Mesendoderm (in vitro differentiated cells): Measurements from ENCODE around the gene FAM120B.
A peak's percentile ranks its signal among the peaks of the same experiment; 100 is the strongest.

Experiments used
- DNase-seq: peaks from one replicate; pipeline ENCODE4 v3.0.0; 2013
- H2AK5ac ChIP-seq: 2 replicates; pipeline ENCODE4 v1.6.1; 2013; ENCODE audit warnings: low read length, inconsistent platforms
- H2BK120ac ChIP-seq: 2 replicates; pipeline ENCODE4 v1.6.1; 2013; ENCODE audit warnings: low read depth, mild to moderate bottlenecking, low read length, moderate library complexity, mixed read lengths
- H2BK15ac ChIP-seq: replicated peaks from 2 replicates; pipeline ENCODE4 v1.6.1; 2013; ENCODE audit warnings: low read depth, mild to moderate bottlenecking, moderate library complexity
- H2BK5ac ChIP-seq: 2 replicates; pipeline ENCODE4 v1.6.1; 2013; ENCODE audit warnings: low read length, inconsistent platforms
- H3K18ac ChIP-seq: 2 replicates; pipeline ENCODE4 v1.6.1; 2013; ENCODE audit warnings: mild to moderate bottlenecking, low read length, mixed read lengths
- H3K23ac ChIP-seq: one replicate; pipeline ENCODE4 v1.6.1; 2013; ENCODE audit warnings: low read length
- H3K27ac ChIP-seq: 2 replicates; pipeline ENCODE4 v1.5.1; 2013; ENCODE audit warnings: low read depth, mild to moderate bottlenecking, inconsistent platforms, low read length, moderate library complexity
- H3K27me3 ChIP-seq: 2 replicates; pipeline ENCODE4 v1.6.1; 2013; ENCODE audit warnings: low read length, control low read depth, mild to moderate bottlenecking, inconsistent platforms; ENCODE audit not compliant: insufficient read depth, poor library complexity
- H3K36me3 ChIP-seq: 2 replicates; pipeline ENCODE4 v1.6.1; 2013; ENCODE audit warnings: low read length, inconsistent platforms; ENCODE audit not compliant: control insufficient read depth, insufficient read depth
- H3K4ac ChIP-seq: one replicate; pipeline ENCODE4 v1.6.1; 2013; ENCODE audit warnings: low read depth, mild to moderate bottlenecking, low read length, moderate library complexity
- H3K4me1 ChIP-seq: 2 replicates; pipeline ENCODE4 v1.6.1; 2013; ENCODE audit warnings: low read depth, low read length, inconsistent platforms; ENCODE audit not compliant: control insufficient read depth
- H3K4me2 ChIP-seq: 2 replicates; pipeline ENCODE4 v1.6.1; 2013; ENCODE audit warnings: low read length
- H3K4me3 ChIP-seq: 2 replicates; pipeline ENCODE4 v1.5.1; 2013; ENCODE audit warnings: mild to moderate bottlenecking, low read length
- H3K56ac ChIP-seq: one replicate; pipeline ENCODE4 v1.6.1; 2013; ENCODE audit warnings: low read length
- H3K79me1 ChIP-seq: 2 replicates; pipeline ENCODE4 v1.6.1; 2013; ENCODE audit warnings: low read length, inconsistent platforms
- H3K79me2 ChIP-seq: 2 replicates; pipeline ENCODE4 v1.6.1; 2013; ENCODE audit warnings: mild to moderate bottlenecking, low read length; ENCODE audit not compliant: control insufficient read depth, insufficient read depth
- H3K9ac ChIP-seq: 2 replicates; pipeline ENCODE4 v1.6.1; 2013; ENCODE audit warnings: low read length, inconsistent platforms
- H4K5ac ChIP-seq: one replicate; pipeline ENCODE4 v1.6.1; 2013; ENCODE audit warnings: low read length
- H4K8ac ChIP-seq: one replicate; pipeline ENCODE4 v1.6.1; 2013; ENCODE audit warnings: low read depth, mild to moderate bottlenecking, control low read depth, low read length, moderate library complexity
- WGBS: extraction: QIAGEN DNeasy Blood & Tissue Kit; methylation state at CpG from one replicate; pipeline ENCODE4 v1.1.7; 2013; ENCODE audit warnings: low lambda C conversion rate, missing lambda C conversion rate; ENCODE audit not compliant: insufficient coverage; ENCODE audit errors: extremely low coverage; 5-methylcytosine and 5-hydroxymethylcytosine counted together

Gene FAM120B

DNA sequence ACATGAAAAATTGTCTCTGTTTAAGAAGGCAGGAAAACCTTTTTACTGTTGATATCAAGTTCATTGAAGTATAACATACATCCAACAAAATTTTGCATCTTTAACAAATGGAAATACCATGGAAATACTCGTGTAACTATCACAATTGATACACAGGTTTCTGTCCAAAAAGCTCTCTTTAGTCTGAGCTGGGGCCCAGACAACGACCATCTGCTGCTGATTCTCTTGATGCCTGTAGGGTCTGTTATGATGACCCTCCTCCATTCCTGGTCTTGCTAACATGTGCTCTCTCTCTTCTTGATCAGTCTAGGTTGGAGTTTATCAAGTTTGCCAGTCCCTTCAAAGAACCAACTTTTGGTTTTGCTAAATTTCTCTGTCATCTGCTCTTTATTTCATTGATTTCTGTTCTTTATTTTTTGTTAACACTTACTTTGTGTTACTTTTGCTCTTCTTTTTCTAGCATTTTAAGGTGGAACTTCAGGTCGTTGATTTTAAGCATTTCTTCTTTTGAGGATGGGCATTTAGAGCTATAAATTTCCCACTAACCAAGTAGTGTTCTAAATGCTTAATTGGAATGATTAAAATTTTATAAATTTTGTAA, 129.8 kb downstream of the FAM120B start:
- Histone ChIP-seq H3K4me1 (peaks cover 4% of the 10 kb centered on the region), H3K4me3 (no peak overlapping the region), H2BK120ac (no peak overlapping the region), H3K27ac (no peak overlapping the region), H3K79me1 (no peaks in the 10 kb centered on the region), H2BK15ac (no peak overlapping the region), H3K4ac (no peak overlapping the region), H3K23ac (no peak overlapping the region), H3K18ac (no peak overlapping the region), H3K36me3 (no peaks in the 10 kb centered on the region), H2AK5ac (no peak overlapping the region), H4K8ac (no peak overlapping the region), H3K9ac (no peak overlapping the region), H3K4me2 (no peak overlapping the region), H2BK5ac (no peak overlapping the region), H3K27me3 (no peaks in the 10 kb centered on the region), H4K5ac (no peak overlapping the region), H3K56ac (no peak overlapping the region), H3K79me2 (no peaks in the 10 kb centered on the region)
- no CpG with 5 or more reads among the region's 3 CpGs for WGBS
- no peak for DNase-seq

DNA sequence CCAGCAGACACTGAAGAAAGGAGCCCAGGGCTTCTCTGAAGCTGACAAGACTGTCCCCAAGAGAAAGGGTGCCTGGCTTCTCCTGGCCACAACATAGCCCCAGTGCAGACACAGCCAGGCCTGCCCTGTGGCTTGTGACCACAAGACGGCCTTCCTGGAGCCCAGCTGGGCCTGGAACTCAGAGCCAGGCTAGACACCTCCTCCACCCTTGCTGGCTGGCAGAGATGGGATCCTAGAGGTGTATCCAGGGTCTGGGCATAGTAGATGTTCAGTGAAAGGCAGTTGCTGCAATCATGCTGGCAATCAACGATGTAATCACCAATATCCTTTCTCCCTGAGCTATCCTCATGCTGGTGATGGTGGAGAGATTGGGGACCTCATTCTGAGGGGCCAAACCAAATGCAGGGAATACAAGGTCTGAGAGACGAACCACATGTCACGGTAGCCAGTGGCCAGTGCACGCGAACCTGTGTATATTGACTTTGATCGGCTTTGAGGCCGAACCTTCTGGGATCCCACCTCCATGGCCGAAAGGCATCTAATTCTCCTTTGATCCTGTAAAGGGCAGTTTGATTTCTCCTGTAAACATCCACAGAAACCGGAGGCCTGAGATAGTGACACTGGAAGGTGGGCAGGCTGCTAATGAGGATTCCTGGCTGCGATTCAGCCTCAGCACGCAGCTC, 131.3 kb downstream of the FAM120B start:
- no peak overlapping the region for H3K18ac ChIP-seq
- no peak overlapping the region for H2AK5ac ChIP-seq
- no peaks in the 10 kb centered on the region for H3K79me2 ChIP-seq
- no peak overlapping the region for H3K27ac ChIP-seq
- H3K4me3 ChIP-seq: no peak overlapping the region
- DNase-seq: no peak
- H3K4me1 ChIP-seq: peaks cover 4% of the 10 kb centered on the region
- H3K23ac ChIP-seq: no peak overlapping the region
- H2BK120ac ChIP-seq: no peak overlapping the region
- no peak overlapping the region for H3K4ac ChIP-seq
- H4K8ac ChIP-seq: no peak overlapping the region
- H3K4me2 ChIP-seq: no peak overlapping the region
- no peak overlapping the region for H4K5ac ChIP-seq
- H2BK15ac ChIP-seq: no peak overlapping the region
- no peaks in the 10 kb centered on the region for H3K36me3 ChIP-seq
- no peaks in the 10 kb centered on the region for H3K27me3 ChIP-seq
- peak overlapping the region; percentile 52 for H3K56ac ChIP-seq
- H3K79me1 ChIP-seq: no peaks in the 10 kb centered on the region
- H2BK5ac ChIP-seq: no peak overlapping the region
- H3K9ac ChIP-seq: no peak overlapping the region
- WGBS: no CpG with 5 or more reads among the region's 12 CpGs

DNA sequence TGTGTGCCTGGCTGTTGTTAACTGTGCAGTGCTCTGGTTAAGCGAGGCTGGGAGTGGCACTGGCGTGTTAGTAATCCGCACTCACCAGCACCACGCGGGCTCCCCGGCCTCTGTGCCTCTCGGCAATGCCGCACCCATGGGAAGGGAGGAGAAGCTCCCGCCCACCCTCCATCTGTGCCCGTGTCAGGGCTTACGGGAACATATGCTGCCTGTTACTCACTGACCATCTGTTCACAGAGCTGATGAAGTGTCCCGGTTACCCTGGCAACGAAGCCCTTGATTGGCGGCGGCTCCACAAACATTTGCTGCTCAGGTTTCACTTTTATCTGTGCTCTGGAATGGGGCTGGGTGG, 131.8 kb downstream of the FAM120B start:
- peak; percentile 98 for DNase-seq
- H3K79me1 ChIP-seq: no peaks in the 10 kb centered on the region
- no peak overlapping the region for H2BK120ac ChIP-seq
- H3K9ac ChIP-seq: no peak overlapping the region
- H2BK15ac ChIP-seq: no peak overlapping the region
- no peak overlapping the region for H2BK5ac ChIP-seq
- H4K5ac ChIP-seq: no peak overlapping the region
- no peak overlapping the region for H2AK5ac ChIP-seq
- H3K4me3 ChIP-seq: no peak overlapping the region
- H3K36me3 ChIP-seq: no peaks in the 10 kb centered on the region
- no peak overlapping the region for H3K23ac ChIP-seq
- no peak overlapping the region for H3K4ac ChIP-seq
- H3K27me3 ChIP-seq: no peaks in the 10 kb centered on the region
- no peak overlapping the region for H4K8ac ChIP-seq
- H3K4me2 ChIP-seq: no peak overlapping the region
- no peak overlapping the region for H3K18ac ChIP-seq
- no peak overlapping the region for H3K27ac ChIP-seq
- peak overlapping the region; percentile 52 for H3K56ac ChIP-seq
- H3K79me2 ChIP-seq: no peaks in the 10 kb centered on the region
- H3K4me1 ChIP-seq: peaks cover 4% of the 10 kb centered on the region
- no CpG with 5 or more reads among the region's 15 CpGs for WGBS

DNA sequence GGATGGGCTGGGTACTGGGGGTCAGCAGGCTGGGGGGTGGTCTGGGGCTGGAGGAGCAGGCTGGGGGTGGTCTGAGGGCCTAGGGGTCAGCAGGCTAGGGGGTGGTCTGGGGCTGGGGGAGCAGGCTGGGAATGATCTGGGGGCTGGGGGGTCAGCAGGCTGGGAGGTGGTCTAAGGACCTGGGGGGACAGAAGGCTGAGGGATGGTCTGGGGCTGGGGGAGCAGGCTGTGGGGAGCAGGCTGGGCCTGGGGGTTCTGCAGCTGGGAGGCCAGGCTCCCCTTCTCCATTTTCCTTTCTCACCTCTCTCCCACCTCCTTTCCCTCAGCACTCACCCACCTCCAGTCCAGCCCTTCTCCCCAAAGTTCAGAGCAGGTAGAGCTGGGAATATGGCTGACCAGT, 132.3 kb downstream of the FAM120B start:
- DNase-seq: no peak
- H2BK120ac ChIP-seq: no peak overlapping the region
- H3K56ac ChIP-seq: no peak overlapping the region
- no peak overlapping the region for H3K4ac ChIP-seq
- H3K23ac ChIP-seq: no peak overlapping the region
- peaks cover 4% of the 10 kb centered on the region for H3K4me1 ChIP-seq
- H3K4me2 ChIP-seq: no peak overlapping the region
- no peaks in the 10 kb centered on the region for H3K79me2 ChIP-seq
- H3K9ac ChIP-seq: no peak overlapping the region
- H3K4me3 ChIP-seq: no peak overlapping the region
- no peaks in the 10 kb centered on the region for H3K36me3 ChIP-seq
- H3K27ac ChIP-seq: no peak overlapping the region
- H3K18ac ChIP-seq: no peak overlapping the region
- H2BK5ac ChIP-seq: no peak overlapping the region
- H3K27me3 ChIP-seq: no peaks in the 10 kb centered on the region
- no peak overlapping the region for H4K5ac ChIP-seq
- H2BK15ac ChIP-seq: no peak overlapping the region
- no peak overlapping the region for H4K8ac ChIP-seq
- no peaks in the 10 kb centered on the region for H3K79me1 ChIP-seq
- H2AK5ac ChIP-seq: no peak overlapping the region

DNA sequence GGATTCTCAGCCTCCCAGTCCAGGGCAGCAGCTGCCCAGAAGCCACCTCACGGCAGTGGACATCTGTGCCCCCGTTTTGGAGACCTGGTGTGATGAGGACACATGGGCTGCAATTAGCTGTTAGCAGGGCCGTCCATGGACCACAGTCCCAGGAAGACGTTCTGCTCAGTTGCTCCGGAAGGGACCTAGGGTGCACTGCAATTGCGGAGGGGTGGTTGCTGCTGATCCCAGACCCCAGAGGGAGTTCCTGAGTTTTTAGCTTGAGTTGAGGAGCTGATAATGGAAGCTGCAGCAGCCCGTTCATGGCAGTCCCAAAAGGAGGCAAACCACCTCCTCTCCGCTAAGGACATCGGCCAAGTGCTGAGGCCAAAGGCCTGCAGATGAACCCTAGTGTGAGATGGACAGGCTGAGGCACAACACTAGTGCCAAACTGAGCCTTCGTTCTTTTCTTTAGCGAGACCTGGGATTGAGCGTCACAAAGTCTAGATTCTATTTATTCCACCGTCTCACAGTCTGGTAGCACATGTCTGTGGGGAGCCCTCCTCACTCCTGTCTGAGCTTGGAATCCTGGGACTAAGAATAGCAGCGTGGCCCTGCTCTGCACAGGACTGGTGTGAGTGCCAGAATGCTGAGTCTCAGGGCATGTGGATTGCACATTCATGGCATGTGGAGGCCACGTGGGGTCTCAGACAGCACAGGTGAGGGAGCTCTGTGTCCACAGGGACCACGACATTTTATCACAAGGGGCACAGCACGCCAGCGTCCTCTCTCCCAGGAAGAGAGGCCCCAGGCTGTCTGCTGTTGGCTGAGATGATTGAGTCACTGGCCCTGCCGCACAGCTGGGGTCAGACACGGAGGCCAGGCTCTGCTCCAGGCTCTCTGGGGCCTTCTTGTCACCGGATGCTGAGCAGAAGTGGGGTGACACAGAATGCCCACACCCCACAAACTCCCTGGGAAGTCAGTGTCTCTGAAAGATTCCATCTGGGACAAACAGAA, 133.1 kb downstream of the FAM120B start:
- Histone ChIP-seq H3K56ac (peak overlapping the region; percentile 34), H3K27me3 (no peaks in the 10 kb centered on the region), H3K36me3 (no peaks in the 10 kb centered on the region), H3K27ac (no peak overlapping the region), H2BK5ac (no peak overlapping the region), H4K5ac (no peak overlapping the region), H3K4me2 (no peak overlapping the region), H3K18ac (no peak overlapping the region), H3K23ac (peak overlapping the region; percentile 91), H2BK15ac (no peak overlapping the region), H3K79me1 (no peaks in the 10 kb centered on the region), H3K9ac (no peak overlapping the region), H2AK5ac (no peak overlapping the region), H2BK120ac (no peak overlapping the region), H3K4ac (no peak overlapping the region), H3K79me2 (no peaks in the 10 kb centered on the region), H3K4me3 (no peak overlapping the region), H3K4me1 (peaks cover 4% of the 10 kb centered on the region), H4K8ac (no peak overlapping the region)
- no peak for DNase-seq
- WGBS: no CpG with 5 or more reads among the region's 21 CpGs
